AG08396 (cell line): ENCODE results near the gene KCNK17.

Source experiments
- DNase-seq: peaks from one replicate; pipeline ENCODE4 v3.0.0; 2012; ENCODE audit warnings: low spot score, mixed read lengths

The KCNK17 gene

GRCh38 chr6:39266782-39267355, 47.4 kb downstream of the KCNK17 start:
- DNase-seq, result no peak

DNA sequence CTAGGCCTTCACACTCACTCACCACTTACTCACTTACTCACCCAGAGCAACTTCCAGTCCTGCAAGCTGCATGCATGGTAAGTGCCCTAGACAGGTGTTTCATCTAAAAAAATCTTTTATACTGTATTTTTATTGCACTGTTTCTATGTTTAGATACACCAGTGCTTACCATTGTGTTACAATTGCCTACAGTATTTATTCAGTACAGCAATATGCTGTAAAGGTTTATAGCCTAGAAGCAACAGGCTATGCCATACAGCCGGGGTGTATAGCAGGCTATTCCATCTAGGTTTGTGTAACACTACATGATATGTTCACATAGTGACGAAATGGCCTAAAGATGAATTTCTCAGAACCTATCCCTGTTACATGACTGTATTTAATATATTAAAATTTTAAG, 47.8 kb downstream of the KCNK17 start:
- DNase-seq, result no peak

- DNase-seq, result no peak
Measured at GRCh38 chr6:39263303-39264037, 50.7 kb downstream of the KCNK17 start.

DNA sequence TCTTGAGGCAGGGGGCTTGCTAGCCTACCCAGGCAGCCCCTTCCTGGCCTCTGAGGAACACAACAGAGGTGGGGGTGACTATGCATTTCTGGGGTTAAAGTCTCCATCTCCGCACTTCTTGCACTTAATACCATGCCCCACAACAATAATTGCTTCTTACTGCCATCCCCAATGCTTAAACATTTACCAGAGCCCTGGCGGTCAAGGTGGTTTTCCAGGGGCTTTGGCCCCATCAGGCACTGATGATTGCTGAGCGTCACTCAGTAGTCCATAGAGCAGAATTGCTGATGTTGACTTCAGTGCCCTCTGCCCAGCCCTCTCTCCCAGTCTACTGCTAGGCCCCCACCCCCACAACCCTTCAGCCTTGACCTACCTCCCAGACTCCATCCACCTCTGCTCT, 52.5 kb downstream of the KCNK17 start:
- no peak for DNase-seq

DNA sequence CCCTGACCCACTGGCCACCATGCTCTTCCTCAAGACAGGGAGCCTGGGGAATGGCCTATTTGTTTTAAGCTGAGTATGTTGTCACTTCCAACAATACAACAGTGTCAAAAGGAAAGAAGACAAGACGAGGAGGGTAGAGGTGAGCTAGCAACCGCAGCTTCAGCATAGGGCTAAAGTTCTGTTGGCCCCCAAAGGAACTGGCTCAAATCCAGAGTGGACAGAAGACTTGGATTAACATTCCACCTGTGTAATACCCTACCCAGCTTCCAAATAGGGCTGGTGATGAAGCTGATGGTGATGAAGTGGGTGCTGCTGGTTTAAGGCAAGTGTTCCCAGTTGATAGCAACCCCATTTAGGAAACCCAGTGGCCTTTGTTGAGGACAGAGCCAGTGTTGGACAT, 53.3 kb downstream of the KCNK17 start:
- DNase-seq, result no peak

- no peak for DNase-seq
Measured at GRCh38 chr6:39260456-39260855, 53.8 kb downstream of the KCNK17 start.

DNA sequence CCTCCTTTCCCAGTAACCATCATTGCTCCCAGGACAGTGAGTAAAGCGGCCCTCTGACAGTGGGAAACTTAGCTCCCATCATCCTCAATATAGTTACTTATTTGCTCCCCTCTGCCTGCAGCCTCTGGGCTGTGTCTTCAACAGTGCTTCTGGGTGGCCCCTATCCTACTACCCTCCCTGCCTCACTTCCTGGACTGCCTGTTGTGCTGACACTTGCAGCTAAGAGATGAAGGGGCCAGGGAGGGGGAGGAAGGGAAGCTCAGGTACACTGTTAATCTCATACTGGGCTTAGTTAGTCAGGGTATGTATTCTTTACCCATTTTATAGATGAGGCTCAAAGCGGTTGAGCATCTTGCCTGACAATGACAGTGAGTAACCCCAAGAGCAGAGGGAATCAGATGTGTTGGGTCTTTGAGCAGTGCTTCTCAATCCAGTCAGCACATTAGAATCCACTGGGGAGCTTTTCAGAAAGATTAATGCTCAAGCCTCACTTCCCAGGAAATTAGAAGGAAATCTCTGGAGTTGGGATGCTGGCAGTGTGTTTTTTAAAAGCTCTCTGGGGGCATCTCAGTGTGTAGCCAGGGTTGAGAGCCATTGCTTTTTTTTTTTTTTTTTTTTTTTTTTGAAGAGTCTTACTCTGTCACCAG, 57.8 kb downstream of the KCNK17 start:
- DNase-seq, result no peak

GRCh38 chr6:39254999-39255535, 59.2 kb downstream of the KCNK17 start:
- DNase-seq, result no peak

- no peak for DNase-seq
Measured at GRCh38 chr6:39251406-39251805, 62.8 kb downstream of the KCNK17 start.

GRCh38 chr6:39250507-39250906, 63.7 kb downstream of the KCNK17 start:
- DNase-seq, result no peak

DNA sequence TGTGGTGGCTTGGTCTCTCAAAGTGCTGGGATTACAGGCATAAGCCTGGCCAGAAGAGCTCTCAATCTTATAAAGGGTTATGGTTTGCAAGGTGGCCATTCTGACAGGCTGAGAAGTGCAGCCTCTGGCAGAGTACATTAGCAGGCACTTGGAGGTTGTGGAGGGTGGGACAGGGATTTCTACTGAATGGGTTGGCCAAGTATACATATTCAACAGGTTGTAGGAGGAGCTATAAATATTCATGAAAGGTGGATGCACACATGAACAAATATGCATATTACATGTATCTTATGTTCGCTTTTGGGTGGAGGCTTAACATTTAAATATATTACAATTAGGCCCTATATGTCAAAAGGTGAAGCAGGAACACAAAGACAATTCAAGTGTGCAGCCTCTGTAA, 64.9 kb downstream of the KCNK17 start:
- no peak for DNase-seq
